HG03064 (cell line): Measurements from ENCODE around the gene GPC6.

Source experiments
- ATAC-seq: cut with Tn5 transposase; IDR thresholded peaks from one replicate; pipeline ENCODE4 v1.9.1; 2021; ENCODE audit warnings: low read depth; ENCODE audit not compliant: unreplicated experiment

The GPC6 gene

GRCh38 chr13:94346261-94347019 lies 1119.8 kb downstream of the GPC6 start:
- ATAC-seq, result no peak

- ATAC-seq, result no peak
These were observed 1124.8 kb downstream of the GPC6 start for GRCh38 chr13:94351292-94351990.

GRCh38 chr13:94352057-94352456 lies 1125.5 kb downstream of the GPC6 start:
- no peak for ATAC-seq

- no peak for ATAC-seq
These were observed 1126.6 kb downstream of the GPC6 start for GRCh38 chr13:94353167-94353710.

- ATAC-seq, result no peak
These were observed 1133.3 kb downstream of the GPC6 start for GRCh38 chr13:94359875-94360274.

GRCh38 chr13:94362411-94362909 lies 1135.9 kb downstream of the GPC6 start:
- peak; percentile 96 for ATAC-seq

- ATAC-seq, result no peak
These were observed 1140.1 kb downstream of the GPC6 start for GRCh38 chr13:94366677-94367076.

GRCh38 chr13:94369972-94370436 lies 1143.4 kb downstream of the GPC6 start:
- ATAC-seq, result no peak

GRCh38 chr13:94371855-94372254 lies 1145.2 kb downstream of the GPC6 start:
- no peak for ATAC-seq

GRCh38 chr13:94382517-94382916 lies 1155.9 kb downstream of the GPC6 start:
- no peak for ATAC-seq

- ATAC-seq, result no peak
These were observed 1156.4 kb downstream of the GPC6 start for GRCh38 chr13:94382960-94383359.

GRCh38 chr13:94384231-94384905 lies 1157.8 kb downstream of the GPC6 start:
- no peak for ATAC-seq

- no peak for ATAC-seq
These were observed 1160.4 kb downstream of the GPC6 start for GRCh38 chr13:94387047-94387446.

- ATAC-seq, result no peak
These were observed 1163.2 kb downstream of the GPC6 start for GRCh38 chr13:94389604-94390351.

- ATAC-seq, result no peak
These were observed 1164.3 kb downstream of the GPC6 start for GRCh38 chr13:94390881-94391280.

GRCh38 chr13:94394723-94395122 lies 1168.1 kb downstream of the GPC6 start:
- no peak for ATAC-seq

GRCh38 chr13:94395860-94396259 lies 1169.3 kb downstream of the GPC6 start:
- no peak for ATAC-seq

- ATAC-seq, result no peak
These were observed 1173.2 kb downstream of the GPC6 start for GRCh38 chr13:94399812-94400211.

- ATAC-seq, result no peak
These were observed 1174.3 kb downstream of the GPC6 start for GRCh38 chr13:94400874-94401273.

- ATAC-seq, result no peak
These were observed 1181.9 kb downstream of the GPC6 start for GRCh38 chr13:94408314-94409036.
